Testis (tissue), 2 donors: Measurements from ENCODE around the gene TDRD3.

Source experiments
- POLR2A ChIP-seq: fragments of 450-650 bp; IDR thresholded peaks from one replicate; pipeline ENCODE4 v1.6.1; 2017; ENCODE audit warnings: antibody characterized with exemption, mild to moderate bottlenecking, moderate library complexity
- TF ChIP-seq, protein P1 (sequence below), 3 experiments: fragments of 450-650 bp in 2 of 3; fragments of 200-600 bp in 1 of 3; sonication (generic) in 1 of 3; IDR thresholded peaks; one replicate each; pipeline ENCODE4 v1.5.1; 2016 to 2019; ENCODE audit warnings: antibody characterized with exemption in 3 of 3, mild to moderate bottlenecking in 2 of 3, moderate library complexity in 1 of 3

DNA sequence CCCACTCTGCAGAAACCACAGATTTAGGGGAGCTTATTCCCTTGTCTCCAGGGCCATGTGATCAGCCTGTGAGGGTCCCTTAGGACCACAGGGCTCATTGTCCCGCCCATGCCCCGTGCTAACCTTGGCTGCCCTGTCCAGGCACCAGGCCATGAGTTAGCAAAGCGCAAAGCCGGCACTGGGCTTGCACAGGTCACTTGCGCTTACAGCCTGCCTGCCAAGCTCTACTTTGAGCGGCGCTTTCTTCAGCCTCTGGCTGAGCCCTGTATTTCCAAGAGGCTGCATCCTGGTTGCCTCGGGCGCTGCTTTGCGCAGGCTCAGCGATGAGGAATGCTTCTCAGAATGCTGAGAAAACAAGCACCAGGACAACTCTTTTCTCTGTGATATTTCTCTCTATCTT lies 188.0 kb downstream of the TDRD3 start:
- TF ChIP-seq POLR2A = no peak
- TF ChIP-seq, protein P1, sequence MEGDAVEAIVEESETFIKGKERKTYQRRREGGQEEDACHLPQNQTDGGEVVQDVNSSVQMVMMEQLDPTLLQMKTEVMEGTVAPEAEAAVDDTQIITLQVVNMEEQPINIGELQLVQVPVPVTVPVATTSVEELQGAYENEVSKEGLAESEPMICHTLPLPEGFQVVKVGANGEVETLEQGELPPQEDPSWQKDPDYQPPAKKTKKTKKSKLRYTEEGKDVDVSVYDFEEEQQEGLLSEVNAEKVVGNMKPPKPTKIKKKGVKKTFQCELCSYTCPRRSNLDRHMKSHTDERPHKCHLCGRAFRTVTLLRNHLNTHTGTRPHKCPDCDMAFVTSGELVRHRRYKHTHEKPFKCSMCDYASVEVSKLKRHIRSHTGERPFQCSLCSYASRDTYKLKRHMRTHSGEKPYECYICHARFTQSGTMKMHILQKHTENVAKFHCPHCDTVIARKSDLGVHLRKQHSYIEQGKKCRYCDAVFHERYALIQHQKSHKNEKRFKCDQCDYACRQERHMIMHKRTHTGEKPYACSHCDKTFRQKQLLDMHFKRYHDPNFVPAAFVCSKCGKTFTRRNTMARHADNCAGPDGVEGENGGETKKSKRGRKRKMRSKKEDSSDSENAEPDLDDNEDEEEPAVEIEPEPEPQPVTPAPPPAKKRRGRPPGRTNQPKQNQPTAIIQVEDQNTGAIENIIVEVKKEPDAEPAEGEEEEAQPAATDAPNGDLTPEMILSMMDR (IDR thresholded peaks at IDR 0.05) = no peak
